ENCODE measurements around the gene GRIPAP1.

GRIPAP1 gene

GRCh38 chrX:49001521-49002090 lies 458 bp downstream of the GRIPAP1 start:
- no peak for TF ChIP-seq CTCF (conservative IDR thresholded peaks at IDR 0.05)
- no peak for TF ChIP-seq ZFX (IDR thresholded peaks at IDR 0.05)
- peak overlapping the region; percentile 86 for H3K27ac ChIP-seq

GRCh38 chrX:49000636-49001035 lies 1.4 kb downstream of the GRIPAP1 start:
- TF ChIP-seq ZFX (IDR thresholded peaks at IDR 0.05) = no peak
- TF ChIP-seq CTCF (conservative IDR thresholded peaks at IDR 0.05) = no peak
- H3K27ac ChIP-seq = no peak overlapping the region

GRCh38 chrX:48999030-48999429 lies 3.0 kb downstream of the GRIPAP1 start:
- TF ChIP-seq CTCF (conservative IDR thresholded peaks at IDR 0.05) = no peak
- TF ChIP-seq ZFX (IDR thresholded peaks at IDR 0.05) = no peak

GRCh38 chrX:48998391-48998790 lies 3.7 kb downstream of the GRIPAP1 start:
- no peak overlapping the region for H3K27ac ChIP-seq
- TF ChIP-seq CTCF (conservative IDR thresholded peaks at IDR 0.05) = no peak
- no peak for TF ChIP-seq ZFX (IDR thresholded peaks at IDR 0.05)

More at GRCh38 chrX:48999030-48999429, 3.0 kb downstream of the GRIPAP1 start:
- H3K27ac ChIP-seq = no peak overlapping the region

GRCh38 chrX:48997865-48998264 lies 4.2 kb downstream of the GRIPAP1 start:
- TF ChIP-seq ZFX (IDR thresholded peaks at IDR 0.05) (no peak), CTCF (conservative IDR thresholded peaks at IDR 0.05) (no peak)
- H3K27ac ChIP-seq = no peak overlapping the region

- H3K27ac ChIP-seq = no peak overlapping the region
- TF ChIP-seq CTCF (conservative IDR thresholded peaks at IDR 0.05) (no peak), ZFX (IDR thresholded peaks at IDR 0.05) (no peak)
Observed at GRCh38 chrX:48997455-48997854, 4.6 kb downstream of the GRIPAP1 start.

GRCh38 chrX:48996969-48997368 lies 5.1 kb downstream of the GRIPAP1 start:
- no peak overlapping the region for H3K27ac ChIP-seq
- no peak for TF ChIP-seq CTCF (conservative IDR thresholded peaks at IDR 0.05)
- no peak for TF ChIP-seq ZFX (IDR thresholded peaks at IDR 0.05)

Data from C4-2B (cell line).